HEK293 (cell line): ENCODE results near the gene DUSP16.
A peak's percentile ranks its signal among the peaks of the same experiment; 100 is the strongest.

Experiments used
- CTCF ChIA-PET: fragments of 350-600 bp; formaldehyde crosslinking; extraction: SDS; loops from one replicate; lab custom pipeline; 2021; ENCODE audit warnings: antibody characterized with exemption; lab: Yijun Ruan, JAX
- POLR2A ChIA-PET: fragments of 300-600 bp; formaldehyde crosslinking; extraction: SDS; loops from one replicate; lab custom pipeline; 2020; ENCODE audit warnings: antibody characterized with exemption, inconsistent platforms; lab: Yijun Ruan, JAX
- H3K27ac ChIP-seq: fragments of 200-500 bp; sonication (Bioruptor generic); 2 replicates; pipeline ENCODE4 v1.5.1; 2014; ENCODE audit warnings: low read depth, low read length, control low read depth, inconsistent platforms; ENCODE audit errors: extremely low read depth
- H3K36me3 ChIP-seq, 2 experiments: fragments of 200-500 bp in 1 of 2; sonication (Bioruptor generic) in 1 of 2; 1 replicate in 1 of 2; 2 replicates in 1 of 2; pipeline ENCODE4 v1.5.1; 2014 to 2017; ENCODE audit warnings: inconsistent platforms in 2 of 2, low read length in 2 of 2; ENCODE audit not compliant: control insufficient read depth in 2 of 2, insufficient read depth in 1 of 2
- H3K4me1 ChIP-seq: fragments of 200-500 bp; sonication (Bioruptor generic); 2 replicates; pipeline ENCODE4 v1.5.1; 2014; ENCODE audit warnings: mild to moderate bottlenecking, low read length, inconsistent platforms; ENCODE audit not compliant: control insufficient read depth, insufficient read depth
- H3K4me3 ChIP-seq: 2 replicates; pipeline ENCODE4 v1.5.1; 2011; ENCODE audit warnings: low read depth, mild to moderate bottlenecking, control low read depth, low read length, moderate library complexity
- H3K9me3 ChIP-seq: fragments of 200-500 bp; sonication (Bioruptor generic); 2 replicates; pipeline ENCODE4 v1.5.1; 2014; ENCODE audit warnings: low read depth, low read length, inconsistent platforms; ENCODE audit not compliant: control insufficient read depth, insufficient read depth
- KLF10 ChIP-seq: fragments of 450-650 bp; IDR thresholded peaks from 2 replicates; pipeline ENCODE4 v1.5.1; 2018; ENCODE audit warnings: missing biosample characterization, mild to moderate bottlenecking, missing genetic modification characterization
- MEIS1 ChIP-seq: sonication (generic); formaldehyde crosslinking; IDR thresholded peaks from 2 replicates; pipeline ENCODE4 v1.8.1; 2022; ENCODE audit warnings: missing genetic modification reagents, mild to moderate bottlenecking, borderline replicate concordance
- PRDM4 ChIP-seq: fragments of 450-650 bp; formaldehyde crosslinking; IDR thresholded peaks from 2 replicates; pipeline ENCODE4 v1.5.1; 2017; ENCODE audit warnings: missing biosample characterization, missing genetic modification characterization
- TRIM28 ChIP-seq: IDR thresholded peaks from 2 replicates; pipeline ENCODE4 v1.6.1; 2011; ENCODE audit warnings: low read length, control low read depth, borderline replicate concordance
- TSHZ1 ChIP-seq: fragments of 450-650 bp; formaldehyde crosslinking; IDR thresholded peaks from 2 replicates; pipeline ENCODE4 v1.5.1; 2016; ENCODE audit warnings: missing biosample characterization, missing genetic modification characterization, borderline replicate concordance
- YY1 ChIP-seq: fragments of 450-650 bp; formaldehyde crosslinking; IDR thresholded peaks from 2 replicates; pipeline ENCODE4 v1.5.1; 2018; ENCODE audit warnings: missing biosample characterization, missing genetic modification characterization
- ZNF138 ChIP-seq: fragments of 450-650 bp; formaldehyde crosslinking; IDR thresholded peaks from 2 replicates; pipeline ENCODE4 v1.5.1; 2016; ENCODE audit warnings: missing biosample characterization, missing genetic modification characterization, borderline replicate concordance
- ZNF2 ChIP-seq: fragments of 450-650 bp; formaldehyde crosslinking; IDR thresholded peaks from 2 replicates; pipeline ENCODE4 v1.5.1; 2016; ENCODE audit warnings: missing biosample characterization, missing genetic modification characterization
- ZNF214 ChIP-seq: fragments of 450-650 bp; formaldehyde crosslinking; IDR thresholded peaks from 2 replicates; pipeline ENCODE4 v1.5.1; 2017; ENCODE audit warnings: missing biosample characterization, mild to moderate bottlenecking, missing genetic modification characterization, borderline replicate concordance
- ZNF362 ChIP-seq: fragments of 450-650 bp; formaldehyde crosslinking; IDR thresholded peaks from 2 replicates; pipeline ENCODE4 v1.5.1; 2016; ENCODE audit warnings: missing biosample characterization, missing genetic modification characterization
- ZNF398 ChIP-seq: fragments of 450-650 bp; formaldehyde crosslinking; IDR thresholded peaks from 2 replicates; pipeline ENCODE4 v1.5.1; 2017; ENCODE audit warnings: missing biosample characterization, missing genetic modification characterization
- ZNF423 ChIP-seq: fragments of 450-650 bp; formaldehyde crosslinking; IDR thresholded peaks from 2 replicates; pipeline ENCODE4 v1.5.1; 2016; ENCODE audit warnings: missing biosample characterization, missing genetic modification characterization
- ZNF558 ChIP-seq: fragments of 450-650 bp; formaldehyde crosslinking; IDR thresholded peaks from 2 replicates; pipeline ENCODE4 v1.5.1; 2016; ENCODE audit warnings: missing biosample characterization, missing genetic modification characterization
- ZNF600 ChIP-seq: fragments of 450-650 bp; formaldehyde crosslinking; IDR thresholded peaks from 2 replicates; pipeline ENCODE4 v1.5.1; 2016; ENCODE audit warnings: missing biosample characterization, missing genetic modification characterization
- ZNF660 ChIP-seq: fragments of 450-650 bp; IDR thresholded peaks from 2 replicates; pipeline ENCODE4 v1.5.1; 2018; ENCODE audit warnings: missing biosample characterization, mild to moderate bottlenecking, missing genetic modification characterization
- ZNF677 ChIP-seq: fragments of 450-650 bp; IDR thresholded peaks from 2 replicates; pipeline ENCODE4 v1.5.0; 2018; ENCODE audit warnings: missing biosample characterization, mild to moderate bottlenecking, missing genetic modification characterization, moderate library complexity
- ZNF830 ChIP-seq: fragments of 450-650 bp; IDR thresholded peaks from 2 replicates; pipeline ENCODE4 v1.5.0; 2018; ENCODE audit warnings: missing biosample characterization, missing genetic modification characterization, low read depth, mild to moderate bottlenecking, moderate library complexity

DUSP16 gene

GRCh38 chr12:12518464-12518845 lies 44.2 kb downstream of the DUSP16 start (continued):
- TF ChIP-seq TSHZ1 (tag by site-specific recombination) = no peak
- no peak for TF ChIP-seq ZNF362 (tag by site-specific recombination)
- TF ChIP-seq YY1 (tag by site-specific recombination) = no peak
- no peak for TF ChIP-seq KLF10 (tag by site-specific recombination)
- TF ChIP-seq ZNF660 = no peak
- no peak for TF ChIP-seq PRDM4 (tag by site-specific recombination)
- no peak for TF ChIP-seq TRIM28
- TF ChIP-seq ZNF677 (tag by site-specific recombination) = no peak
- no peak for TF ChIP-seq ZNF398 (tag by site-specific recombination)

GRCh38 chr12:12513416-12514006 lies 49.2 kb downstream of the DUSP16 start:
- TF ChIP-seq ZNF830 (no peak), ZNF600 (tag by site-specific recombination) (peak; percentile 43; the same call in 1 of the 2 replicates)
- TF ChIP-seq, all 188 proteins: peak for 1
- POLR2A ChIA-PET = interaction anchor here (0.6 kb wide), 1 partner anchor 515 kb away, joined by 9 read pairs; no protein-coding TSS in a partner anchor
- Histone ChIP-seq H3K4me3 (no peak overlapping the region), H3K27ac (no peak overlapping the region), H3K9me3 (no peaks in the 10 kb centered on the region), H3K36me3 (peaks cover 9 to 15% of the 10 kb centered on the region in 2 experiments; a peak in 2 of 3 replicates), H3K4me1 (no peaks in the 10 kb centered on the region)
- CTCF ChIA-PET = interaction anchor here (0.6 to 0.7 kb wide), 2 partner anchors 10 to 115 kb away, joined by 3 to 5 read pairs; no protein-coding TSS in a partner anchor

- POLR2A ChIA-PET = no interaction called here
- H3K4me3 ChIP-seq = no peak overlapping the region
- H3K9me3 ChIP-seq = no peaks in the 10 kb centered on the region
- TF ChIP-seq ZNF138 (tag by site-specific recombination) (no peak), MEIS1 (CRISPR knock-in tag) (no peak), YY1 (tag by site-specific recombination) (no peak), ZNF214 (tag by site-specific recombination) (no peak), PRDM4 (tag by site-specific recombination) (no peak), ZNF423 (no peak), ZNF2 (tag by site-specific recombination) (no peak), ZNF558 (no peak)
- CTCF ChIA-PET = no interaction called here
- H3K4me1 ChIP-seq = no peaks in the 10 kb centered on the region
- no peak overlapping the region for H3K27ac ChIP-seq
- H3K36me3 ChIP-seq = peaks cover 4 to 8% of the 10 kb centered on the region in 2 experiments; a peak in 2 of 3 replicates
Observed at GRCh38 chr12:12511895-12512711, 50.6 kb downstream of the DUSP16 start.
